Right forelimb (tissue), 1 donor: Measurements from ENCODE around the gene GET4.
"Not testable (repeated sequence)": the region's sequence is repeated elsewhere in the genome, so short reads cannot be mapped to it uniquely, and the experiment has no call there.

Experiments
- DNase-seq: peaks from one replicate; pipeline ENCODE4 v3.0.0-alpha.2; 2018

GET4 gene

DNA sequence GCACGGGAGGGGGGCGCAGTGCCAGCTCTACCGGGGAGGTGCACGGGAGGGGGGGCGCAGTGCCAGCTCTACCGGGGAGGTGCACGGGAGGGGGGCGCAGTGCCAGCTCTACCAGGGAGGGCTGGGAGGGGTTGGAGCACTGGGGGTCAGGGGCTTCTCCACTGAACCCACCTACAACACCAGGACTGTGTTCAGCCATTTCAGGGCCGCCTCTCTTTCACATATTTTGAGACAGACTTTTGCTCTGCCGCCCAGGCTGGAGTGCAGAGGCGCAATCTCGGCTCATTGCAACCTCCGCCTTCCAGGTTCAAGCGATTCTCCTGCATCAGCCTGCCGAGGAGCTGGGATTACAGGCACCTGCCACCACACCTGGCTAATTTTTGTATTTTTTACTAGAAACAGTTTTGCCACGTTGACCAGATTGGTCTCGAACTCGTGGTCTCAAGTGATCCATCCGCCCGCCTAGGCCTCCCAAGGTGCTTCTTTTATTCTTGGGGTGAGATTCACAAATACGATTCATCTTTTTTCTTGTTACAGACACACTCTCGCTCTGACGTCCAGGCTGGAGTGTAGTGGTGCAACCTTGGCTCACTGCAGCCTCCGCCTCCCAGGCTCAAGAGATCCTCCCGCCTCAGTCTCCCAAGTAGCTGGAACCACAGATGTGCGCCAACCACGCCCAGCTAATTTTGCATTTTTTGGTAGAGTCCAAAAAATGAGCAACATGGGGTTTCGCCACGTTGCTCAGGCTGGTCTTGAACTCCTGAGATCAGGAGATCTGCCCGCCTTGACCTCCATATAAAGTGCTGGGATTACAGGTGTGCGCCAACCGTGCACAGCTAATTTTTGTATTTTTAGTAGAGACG, 41.1 kb downstream of the GET4 start:
- no peak for DNase-seq

DNA sequence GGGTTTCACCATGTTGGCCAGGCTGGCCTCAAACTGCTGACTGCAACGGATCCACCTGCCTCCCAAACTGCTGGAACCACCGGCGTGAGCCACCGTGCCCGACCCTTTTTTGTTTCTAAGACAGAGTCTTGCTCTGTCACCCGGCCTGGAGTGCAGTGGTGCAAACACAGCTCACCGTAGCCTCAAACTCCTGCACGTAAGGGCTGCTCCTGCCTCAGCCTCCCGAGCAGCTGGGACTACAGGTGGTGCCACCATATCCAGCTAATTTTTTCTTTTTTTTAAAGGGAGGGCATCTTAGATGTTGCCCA, 41.7 kb downstream of the GET4 start:
- no peak for DNase-seq

GRCh38 chr7:918441-919113, 42.2 kb downstream of the GET4 start:
- DNase-seq, result no peak

- DNase-seq, result no peak
Observed at GRCh38 chr7:919114-919442, 42.7 kb downstream of the GET4 start.

DNA sequence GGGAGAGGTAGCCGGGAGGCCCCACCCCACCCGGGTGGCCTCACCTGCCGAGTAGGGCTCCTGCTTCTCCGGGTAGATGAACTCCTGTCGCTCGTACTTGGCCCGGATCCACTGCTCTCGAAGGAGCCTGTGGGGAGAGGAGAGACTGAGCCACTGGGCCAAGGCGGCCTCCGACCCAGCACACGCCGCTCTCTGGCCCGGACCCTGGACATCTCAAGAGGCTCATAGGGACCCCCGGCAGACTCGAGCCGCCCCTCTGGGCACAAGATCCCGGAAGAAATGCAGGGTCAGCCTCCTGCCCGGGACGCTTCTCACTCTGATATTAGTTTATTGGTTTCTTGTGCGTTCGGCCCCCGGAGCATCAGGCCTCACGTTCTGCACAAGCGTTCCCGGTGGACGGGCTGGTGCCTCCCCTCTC, 43.6 kb downstream of the GET4 start:
- no peak for DNase-seq

DNA sequence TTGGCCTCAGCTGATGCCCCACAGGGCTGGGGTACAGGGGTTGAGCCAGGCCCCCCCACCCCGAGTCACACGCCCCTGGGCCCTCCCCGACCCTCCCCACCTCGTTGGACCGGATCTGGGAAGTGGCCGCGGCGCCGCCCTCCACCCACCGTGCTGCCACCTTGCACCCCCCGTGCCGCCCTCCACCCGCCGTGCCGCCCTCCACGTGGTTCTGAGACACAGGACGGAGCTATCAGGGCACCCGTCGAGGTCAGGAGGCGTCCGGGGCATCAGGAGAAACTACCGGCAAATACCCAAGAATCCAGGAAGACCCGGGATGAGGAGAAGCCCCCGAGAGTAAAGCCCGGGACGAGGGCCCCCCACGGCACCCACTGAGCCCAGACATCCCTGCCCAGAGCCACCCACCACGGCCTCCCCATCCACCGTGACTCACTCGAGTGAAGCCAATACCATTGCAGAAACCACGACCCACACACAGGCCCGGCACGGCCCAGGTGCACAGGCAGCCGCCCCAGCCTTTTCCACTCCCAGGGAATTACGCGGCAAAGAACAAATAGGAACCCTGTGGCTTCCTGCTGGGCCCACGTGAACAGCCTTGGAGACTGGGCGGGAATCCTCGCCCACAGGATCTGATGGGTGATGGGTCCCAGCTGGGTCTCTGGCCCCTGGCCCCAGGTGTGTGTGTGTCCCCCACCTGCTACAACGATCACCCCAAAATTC, 44.2 kb downstream of the GET4 start:
- DNase-seq, result no peak

DNA sequence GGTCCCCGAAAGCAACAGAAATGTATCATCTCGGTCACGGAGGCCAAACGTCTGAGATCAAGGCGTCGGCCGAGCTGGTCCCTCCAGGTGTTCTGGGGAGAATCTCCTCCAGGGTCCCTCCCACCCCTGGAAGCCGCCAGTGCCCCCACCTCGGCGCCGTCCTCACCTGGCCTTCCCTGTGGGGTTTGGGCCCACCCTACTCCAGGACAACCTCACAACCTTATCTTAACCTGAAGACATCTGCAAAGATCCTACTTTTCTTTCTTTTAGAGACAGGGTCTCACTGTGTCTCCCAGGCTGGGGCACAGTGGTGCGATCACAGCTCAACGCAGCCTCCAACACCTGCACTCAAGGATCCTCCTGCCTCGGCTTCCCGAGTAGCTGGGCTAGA, 44.7 kb downstream of the GET4 start:
- no peak for DNase-seq

GRCh38 chr7:921581-922333, 45.4 kb downstream of the GET4 start:
- DNase-seq, result no peak

DNA sequence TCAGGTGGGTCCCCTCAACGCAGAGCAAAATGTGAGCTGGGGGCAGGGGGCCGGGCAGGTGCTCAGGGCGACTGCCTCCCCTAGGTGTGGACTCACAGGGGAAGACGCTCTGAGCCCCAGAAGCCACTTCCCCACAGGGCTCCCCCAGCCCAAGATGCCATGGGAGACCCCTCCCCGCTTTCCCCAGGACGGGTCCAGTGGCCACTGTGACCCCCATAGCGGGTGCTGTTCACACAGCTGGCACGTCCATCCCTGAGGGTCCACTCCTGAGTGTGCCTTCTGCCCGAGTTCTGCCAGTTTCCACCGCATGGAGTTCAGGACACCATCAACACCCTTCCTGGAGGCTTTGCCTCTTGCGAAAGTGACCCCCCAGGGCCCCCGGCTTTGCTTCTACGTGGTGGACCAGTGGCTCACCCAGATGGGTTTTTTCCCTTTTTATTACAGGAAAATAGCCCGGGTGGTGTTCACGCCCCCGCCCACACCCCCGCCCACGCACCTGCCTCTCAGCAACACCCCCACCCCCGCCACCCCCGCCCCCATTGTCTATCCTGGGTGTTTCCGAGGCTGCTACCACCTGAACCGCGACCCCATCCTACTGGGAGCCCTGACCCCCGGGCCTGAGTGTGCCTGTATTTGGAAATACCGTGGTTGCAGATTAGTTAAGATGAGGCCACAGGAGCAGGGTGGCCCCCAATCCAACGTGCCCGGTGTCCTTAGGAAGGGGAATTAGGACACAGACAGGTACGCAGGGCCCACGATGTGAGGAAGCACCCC, 46.2 kb downstream of the GET4 start:
- DNase-seq, result no peak

DNA sequence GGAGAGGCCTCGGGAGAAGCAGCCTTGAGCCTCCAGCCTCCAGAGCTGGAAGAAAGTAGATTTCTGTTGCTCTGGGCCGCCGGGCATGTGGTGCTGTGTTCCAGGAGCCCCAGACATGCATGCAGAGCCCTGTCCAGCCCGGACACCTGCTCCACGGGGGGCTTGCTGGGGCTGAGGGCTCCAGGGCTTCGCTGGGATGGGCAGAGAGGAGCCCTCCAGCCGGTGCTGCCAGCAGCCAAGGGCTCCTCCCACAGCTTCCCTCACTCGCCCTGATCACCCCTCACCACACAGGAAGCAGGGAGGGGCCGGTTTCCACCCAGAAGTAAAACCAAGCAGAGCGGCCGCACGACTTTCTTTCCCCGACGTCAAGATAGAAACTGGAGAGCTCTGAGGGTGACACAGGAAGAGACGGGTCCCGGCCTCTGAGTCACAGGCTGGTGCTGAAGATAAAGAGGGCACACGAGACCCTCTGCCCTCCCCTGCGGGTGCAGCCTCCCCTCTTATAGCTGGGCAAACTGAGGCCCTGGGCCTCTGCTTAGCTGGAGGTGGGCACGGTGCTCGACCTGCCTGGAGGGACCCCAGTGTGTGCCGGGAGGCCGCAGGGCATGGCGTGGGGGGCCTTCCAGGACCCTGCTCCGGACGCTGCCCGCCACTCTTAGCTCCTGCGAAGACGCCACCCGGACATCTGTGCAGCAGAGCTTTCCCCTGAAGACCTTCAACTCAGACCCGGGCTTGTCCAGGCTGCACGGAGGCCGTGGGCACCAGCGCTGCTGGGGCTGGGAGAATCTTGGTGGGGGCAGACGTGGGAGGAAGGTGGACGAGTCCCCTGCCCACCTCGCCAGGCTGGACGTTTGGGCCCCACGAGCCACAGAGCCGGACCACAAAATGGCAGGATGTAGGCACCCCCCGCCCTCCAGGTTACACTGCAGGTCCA, 47.0 kb downstream of the GET4 start:
- DNase-seq, result peak; percentile 66

GRCh38 chr7:924042-924441, 47.7 kb downstream of the GET4 start:
- not testable (repeated sequence) for DNase-seq

GRCh38 chr7:924541-925231, 48.3 kb downstream of the GET4 start:
- no peak for DNase-seq

- DNase-seq, result no peak
Observed at GRCh38 chr7:925601-926000, 49.2 kb downstream of the GET4 start.

GRCh38 chr7:926061-927030, 50.0 kb downstream of the GET4 start:
- no peak for DNase-seq

DNA sequence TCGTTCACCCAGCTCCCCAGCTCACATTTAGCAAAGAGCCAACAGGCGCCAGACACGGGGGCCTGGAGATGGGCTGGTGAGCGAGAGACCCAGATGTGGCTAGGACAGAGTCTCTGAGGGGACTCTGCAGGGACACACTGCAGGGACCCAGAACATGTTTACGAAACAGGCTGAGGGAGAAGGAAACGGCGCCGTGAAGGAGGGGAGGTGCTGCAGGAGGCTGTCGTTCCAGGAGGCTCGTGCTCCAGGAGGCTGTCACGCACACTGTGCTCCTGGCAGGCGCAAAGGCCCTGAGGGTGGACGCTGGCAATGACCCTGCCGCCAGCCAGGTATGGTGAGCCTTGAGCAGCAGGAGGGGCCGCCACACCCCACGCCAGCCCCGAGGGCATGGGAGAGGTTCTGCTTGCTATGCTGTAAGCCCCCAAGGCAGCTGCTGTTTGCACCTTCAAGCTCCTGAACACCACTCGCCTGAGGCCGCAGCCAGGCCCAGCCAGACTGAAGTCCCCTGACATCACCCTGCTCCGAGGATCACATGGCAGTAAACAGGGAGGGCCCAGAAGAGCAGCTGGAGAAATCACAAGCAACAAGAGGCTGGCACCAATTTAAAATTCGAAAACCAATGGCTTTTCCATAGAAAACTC, 50.8 kb downstream of the GET4 start:
- no peak for DNase-seq

GRCh38 chr7:929311-929711, 53.0 kb downstream of the GET4 start:
- DNase-seq, result no peak

DNA sequence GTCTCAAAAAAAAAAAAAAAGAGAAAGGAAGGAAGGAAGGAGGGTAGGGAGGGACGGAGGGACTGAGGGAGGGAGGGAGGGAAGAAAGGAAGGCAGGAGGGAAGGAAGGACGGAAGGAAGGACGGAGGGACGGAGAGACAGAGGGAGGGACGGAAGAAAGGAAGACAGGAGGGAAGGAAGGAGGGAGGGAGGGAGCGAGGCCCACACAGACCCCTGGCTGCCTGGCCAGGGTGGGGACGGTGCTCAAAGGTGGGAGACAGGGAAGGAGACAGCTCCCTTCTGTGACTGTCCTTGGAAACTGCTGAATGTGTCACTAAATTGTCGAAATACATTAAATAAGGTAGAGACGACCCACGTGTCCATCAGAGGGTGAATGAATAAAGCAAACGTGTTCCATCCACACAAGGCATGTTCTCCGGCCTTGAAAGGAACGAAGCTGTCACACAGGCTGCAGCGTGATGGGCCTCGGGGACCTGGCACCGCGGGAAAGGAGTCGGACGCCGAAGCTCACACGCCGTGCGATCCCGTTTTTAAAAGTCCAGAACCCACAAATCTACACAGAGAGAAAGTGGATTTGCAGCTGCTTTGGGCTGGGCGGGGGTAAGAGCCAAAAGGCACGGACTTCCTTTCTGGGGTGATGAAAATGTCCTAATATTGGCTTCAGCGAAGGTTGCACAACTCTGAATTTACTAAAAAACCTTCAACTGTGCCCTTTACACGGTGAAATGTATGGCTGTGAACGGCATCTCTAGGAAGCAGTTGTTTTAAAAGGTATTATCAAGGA, 54.8 kb downstream of the GET4 start:
- DNase-seq, result no peak
